HFF-Myc (cell line): ENCODE results near the gene PCDHB1.
"Not testable (repeated sequence)": the region's sequence is repeated elsewhere in the genome, so short reads cannot be mapped to it uniquely, and the experiment has no call there.

Source experiments
- DNase-seq: peaks from one replicate; pipeline ENCODE4 v3.0.0-alpha.2; 2011; ENCODE audit warnings: low read depth; ENCODE audit errors: extremely low read depth
- H3K4me3 ChIP-seq: replicated peaks from 2 replicates; pipeline ENCODE4 v1.5.1; 2011; ENCODE audit warnings: low read depth, mild to moderate bottlenecking, control low read depth, low read length
- TF ChIP-seq, protein P1 (sequence below): IDR thresholded peaks from 2 replicates; pipeline ENCODE4 v1.5.1; 2012; ENCODE audit warnings: mild to moderate bottlenecking, low read depth, low read length, control low read depth; ENCODE audit errors: missing control alignments

The PCDHB1 gene

DNA sequence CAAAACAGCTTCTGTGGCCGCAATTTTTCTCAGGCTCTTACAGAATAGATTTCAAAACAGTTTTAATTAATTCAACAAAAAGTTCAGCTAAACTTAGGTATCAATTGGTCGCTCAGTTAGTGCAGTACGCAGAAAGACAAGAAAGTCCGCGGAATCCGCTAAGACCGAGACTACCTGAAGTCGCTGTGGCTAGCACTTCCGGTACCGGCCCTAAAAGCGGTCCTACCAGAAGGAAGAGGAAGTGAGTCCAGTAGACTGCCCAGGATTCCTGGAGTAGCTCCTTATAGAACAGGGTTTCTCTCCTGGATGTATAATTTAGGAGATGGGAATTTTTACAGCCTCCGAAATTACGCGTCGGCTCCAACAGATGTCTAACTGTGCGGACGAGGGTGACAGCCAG is 26.7 kb downstream of the PCDHB1 start:
- TF ChIP-seq, protein P1, sequence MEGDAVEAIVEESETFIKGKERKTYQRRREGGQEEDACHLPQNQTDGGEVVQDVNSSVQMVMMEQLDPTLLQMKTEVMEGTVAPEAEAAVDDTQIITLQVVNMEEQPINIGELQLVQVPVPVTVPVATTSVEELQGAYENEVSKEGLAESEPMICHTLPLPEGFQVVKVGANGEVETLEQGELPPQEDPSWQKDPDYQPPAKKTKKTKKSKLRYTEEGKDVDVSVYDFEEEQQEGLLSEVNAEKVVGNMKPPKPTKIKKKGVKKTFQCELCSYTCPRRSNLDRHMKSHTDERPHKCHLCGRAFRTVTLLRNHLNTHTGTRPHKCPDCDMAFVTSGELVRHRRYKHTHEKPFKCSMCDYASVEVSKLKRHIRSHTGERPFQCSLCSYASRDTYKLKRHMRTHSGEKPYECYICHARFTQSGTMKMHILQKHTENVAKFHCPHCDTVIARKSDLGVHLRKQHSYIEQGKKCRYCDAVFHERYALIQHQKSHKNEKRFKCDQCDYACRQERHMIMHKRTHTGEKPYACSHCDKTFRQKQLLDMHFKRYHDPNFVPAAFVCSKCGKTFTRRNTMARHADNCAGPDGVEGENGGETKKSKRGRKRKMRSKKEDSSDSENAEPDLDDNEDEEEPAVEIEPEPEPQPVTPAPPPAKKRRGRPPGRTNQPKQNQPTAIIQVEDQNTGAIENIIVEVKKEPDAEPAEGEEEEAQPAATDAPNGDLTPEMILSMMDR: no peak
- H3K4me3 ChIP-seq: no peak overlapping the region
- no peak for DNase-seq

DNA sequence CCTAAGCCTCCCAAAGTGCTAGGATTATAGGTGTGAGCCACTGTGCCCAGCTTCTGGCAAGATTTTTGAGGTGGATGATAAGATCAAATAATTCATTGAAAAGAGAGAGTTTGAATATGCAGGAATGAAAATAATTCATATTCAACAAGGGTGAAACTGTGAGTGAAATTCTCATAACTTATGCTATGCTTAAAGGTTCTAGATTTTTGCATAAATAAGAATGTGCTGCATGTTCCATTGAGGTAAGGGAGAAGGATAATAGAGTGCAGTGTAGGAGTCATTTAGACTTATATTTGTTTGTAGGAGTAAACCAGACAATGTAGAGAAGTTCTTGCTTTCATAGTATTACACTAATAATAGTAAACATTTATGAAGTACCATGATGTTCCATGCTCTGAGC is 31.1 kb downstream of the PCDHB1 start:
- DNase-seq: no peak
- TF ChIP-seq, protein P1: no peak
- no peak overlapping the region for H3K4me3 ChIP-seq

DNA sequence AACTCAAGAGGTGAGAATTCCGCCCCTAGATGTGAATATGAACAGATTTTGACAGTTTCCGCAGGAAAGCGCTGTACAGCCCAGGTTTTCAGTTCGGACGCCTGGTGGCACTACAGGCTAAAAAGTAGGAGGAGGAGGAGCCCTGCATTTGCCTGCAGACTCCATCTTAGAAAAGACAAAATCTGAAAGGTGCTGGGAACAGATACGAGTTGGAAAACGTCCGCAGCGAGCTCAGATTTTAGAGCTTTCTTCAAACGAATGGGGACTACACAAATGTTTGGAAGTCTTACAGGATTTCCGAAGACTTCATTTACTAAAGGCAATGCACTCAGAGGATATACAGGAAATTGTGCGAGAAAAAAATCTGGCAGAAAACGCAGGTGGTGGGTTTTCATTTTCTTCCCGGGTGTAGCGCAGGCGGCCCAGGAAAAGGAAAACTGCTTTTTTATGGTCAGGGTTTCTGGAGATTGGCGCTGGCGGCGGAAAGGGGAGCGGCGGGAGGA is 33.4 kb downstream of the PCDHB1 start:
- DNase-seq: no peak
- 0 out of 2 replicates have a peak overlapping the region, but pooled peaks have one; percentile 13 for H3K4me3 ChIP-seq
- TF ChIP-seq, protein P1: peak; percentile 23

DNA sequence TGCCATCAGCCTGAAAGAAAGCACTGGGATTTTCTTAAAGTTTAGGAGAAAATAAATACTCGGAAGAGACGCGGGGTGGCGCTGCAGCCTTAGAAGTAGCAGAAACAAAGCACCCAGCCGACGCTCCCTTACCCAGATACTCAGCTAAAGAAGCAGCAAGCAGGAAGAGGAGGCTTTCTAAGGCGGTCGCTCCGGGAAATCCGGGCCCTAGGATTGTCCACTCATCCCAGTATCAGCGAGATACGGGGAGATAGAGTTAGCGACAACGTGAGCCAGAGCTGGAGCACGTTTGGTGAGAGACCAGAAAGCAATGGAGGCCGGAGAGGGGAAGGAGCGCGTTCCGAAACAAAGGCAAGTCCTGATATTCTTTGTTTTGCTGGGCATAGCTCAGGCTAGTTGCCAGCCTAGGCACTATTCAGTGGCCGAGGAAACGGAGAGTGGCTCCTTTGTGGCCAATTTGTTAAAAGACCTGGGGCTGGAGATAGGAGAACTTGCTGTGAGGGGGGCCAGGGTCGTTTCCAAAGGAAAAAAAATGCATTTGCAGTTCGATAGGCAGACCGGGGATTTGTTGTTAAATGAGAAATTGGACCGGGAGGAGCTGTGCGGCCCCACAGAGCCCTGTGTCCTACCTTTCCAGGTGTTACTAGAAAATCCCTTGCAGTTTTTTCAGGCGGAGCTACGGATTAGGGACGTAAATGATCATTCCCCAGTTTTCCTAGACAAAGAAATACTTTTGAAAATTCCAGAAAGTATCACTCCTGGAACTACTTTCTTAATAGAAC is 43.5 kb downstream of the PCDHB1 start, which contains the start of gene PCDHB2:
PCDHB2 (plus strand) TSS at position 135 of the 782 bp plus-strand sequence; CDS start at position 311, 176 bp downstream.
- H3K4me3 ChIP-seq: no peak within 1 kb of the TSS
- no peak for DNase-seq
- TF ChIP-seq, protein P1: peak; percentile 9

DNA sequence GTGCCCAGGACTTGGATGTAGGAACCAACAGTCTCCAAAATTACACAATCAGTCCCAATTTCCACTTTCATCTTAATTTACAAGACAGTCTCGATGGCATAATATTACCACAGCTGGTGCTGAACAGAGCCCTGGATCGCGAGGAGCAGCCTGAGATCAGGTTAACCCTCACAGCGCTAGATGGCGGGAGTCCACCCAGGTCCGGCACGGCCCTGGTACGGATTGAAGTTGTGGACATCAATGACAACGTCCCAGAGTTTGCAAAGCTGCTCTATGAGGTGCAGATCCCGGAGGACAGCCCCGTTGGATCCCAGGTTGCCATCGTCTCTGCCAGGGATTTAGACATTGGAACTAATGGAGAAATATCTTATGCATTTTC is 44.1 kb downstream of the PCDHB1 start:
- no peak for DNase-seq
- H3K4me3 ChIP-seq: no peak overlapping the region
- TF ChIP-seq, protein P1: no peak

DNA sequence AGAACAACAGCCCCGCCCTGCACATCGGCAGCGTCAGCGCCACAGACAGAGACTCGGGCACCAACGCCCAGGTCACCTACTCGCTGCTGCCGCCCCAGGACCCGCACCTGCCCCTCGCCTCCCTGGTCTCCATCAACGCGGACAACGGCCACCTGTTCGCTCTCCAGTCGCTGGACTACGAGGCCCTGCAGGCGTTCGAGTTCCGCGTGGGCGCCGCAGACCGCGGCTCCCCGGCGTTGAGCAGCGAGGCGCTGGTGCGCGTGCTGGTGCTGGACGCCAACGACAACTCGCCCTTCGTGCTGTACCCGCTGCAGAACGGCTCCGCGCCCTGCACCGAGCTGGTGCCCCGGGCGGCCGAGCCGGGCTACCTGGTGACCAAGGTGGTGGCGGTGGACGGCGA is 45.0 kb downstream of the PCDHB1 start:
- DNase-seq, H3K4me3 ChIP-seq: not testable (repeated sequence)

DNA sequence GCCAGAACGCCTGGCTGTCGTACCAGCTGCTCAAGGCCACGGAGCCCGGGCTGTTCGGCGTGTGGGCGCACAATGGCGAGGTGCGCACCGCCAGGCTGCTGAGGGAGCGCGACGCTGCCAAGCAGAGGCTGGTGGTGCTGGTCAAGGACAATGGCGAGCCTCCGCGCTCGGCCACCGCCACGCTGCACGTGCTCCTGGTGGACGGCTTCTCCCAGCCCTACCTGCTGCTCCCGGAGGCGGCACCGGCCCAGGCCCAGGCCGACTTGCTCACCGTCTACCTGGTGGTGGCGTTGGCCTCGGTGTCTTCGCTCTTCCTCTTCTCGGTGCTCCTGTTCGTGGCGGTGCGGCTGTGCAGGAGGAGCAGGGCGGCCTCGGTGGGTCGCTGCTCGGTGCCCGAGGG is 45.4 kb downstream of the PCDHB1 start:
- not testable (repeated sequence) for DNase-seq, H3K4me3 ChIP-seq
